ENCODE results near the gene CCNB1. TPM values are rescaled to one million over a fixed set of nuclear protein-coding genes. Genes with fewer than 3 reads are reported as not detected.
A peak's percentile ranks its signal among the peaks of the same experiment; 100 is the strongest.

CCNB1 gene
- total RNA-seq, result 18.9 to 34.5 TPM (median 29.5 TPM) in 3 replicates
- long read RNA-seq, transcript CCNB1-201 (9 exons, 2,169 nt), result major isoform, 63 of 69 reads
- long read RNA-seq, partial matches to known transcripts, result 1 of 69 reads
- long read RNA-seq, other reads (novel, unspliced or antisense), result 5 of 69 reads

- peaks cover 31% of the 10 kb centered on the region for H3K4me1 Mint-ChIP-seq (ENCODE audit: low read depth)
- H3K4me3 Mint-ChIP-seq (ENCODE audit: unreplicated experiment), result peak within 1 kb of the TSS; percentile 95
Observed at GRCh38 chr5:69166686-69167492, at the start of gene CCNB1. TSS of gene CCNB1 (plus strand) at chr5:69167150. CDS start at chr5:69167263, 113 bp downstream.

GRCh38 chr5:69129413-69129812, 37.5 kb upstream of the CCNB1 start:
- Mint-ChIP-seq H3K4me1 (ENCODE audit: low read depth) (peaks cover 3% of the 10 kb centered on the region), H3K36me3 (ENCODE audit: low read depth) (peaks cover 26% of the 10 kb centered on the region), H3K9me3 (ENCODE audit: low read depth) (no peaks in the 10 kb centered on the region), H3K4me3 (ENCODE audit: unreplicated experiment) (no peak overlapping the region), H3K27me3 (ENCODE audit: low read depth) (no peaks in the 10 kb centered on the region), H3K27ac (ENCODE audit: unreplicated experiment) (no peak overlapping the region)
- no peak for DNase-seq (ENCODE audit: low spot score)
- no peak for TF ChIP-seq CTCF (IDR thresholded peaks at IDR 0.05)

More at GRCh38 chr5:69166686-69167492, at the start of gene CCNB1:
- H3K9me3 Mint-ChIP-seq (ENCODE audit: low read depth), result no peaks in the 10 kb centered on the region
- H3K27me3 Mint-ChIP-seq (ENCODE audit: low read depth), result no peaks in the 10 kb centered on the region
- TF ChIP-seq CTCF (IDR thresholded peaks at IDR 0.05), result no peak
- H3K36me3 Mint-ChIP-seq (ENCODE audit: low read depth), result no peaks in the 10 kb centered on the region
- DNase-seq (ENCODE audit: low spot score), result peak; percentile 99
- peak within 1 kb of the TSS; percentile 94 for H3K27ac Mint-ChIP-seq (ENCODE audit: unreplicated experiment)

- no peak for TF ChIP-seq CTCF (IDR thresholded peaks at IDR 0.05)
- Mint-ChIP-seq H3K27ac (ENCODE audit: unreplicated experiment) (no peak overlapping the region), H3K4me1 (ENCODE audit: low read depth) (peaks cover 5% of the 10 kb centered on the region), H3K27me3 (ENCODE audit: low read depth) (no peaks in the 10 kb centered on the region), H3K36me3 (ENCODE audit: low read depth) (peaks cover 23% of the 10 kb centered on the region), H3K4me3 (ENCODE audit: unreplicated experiment) (no peak overlapping the region), H3K9me3 (ENCODE audit: low read depth) (no peaks in the 10 kb centered on the region)
- no peak for DNase-seq (ENCODE audit: low spot score)
Observed at GRCh38 chr5:69130241-69130640, 36.7 kb upstream of the CCNB1 start.

- H3K36me3 Mint-ChIP-seq (ENCODE audit: low read depth), result peaks cover 21% of the 10 kb centered on the region
- no peaks in the 10 kb centered on the region for H3K9me3 Mint-ChIP-seq (ENCODE audit: low read depth)
- no peak for DNase-seq (ENCODE audit: low spot score)
- H3K27ac Mint-ChIP-seq (ENCODE audit: unreplicated experiment), result no peak overlapping the region
- no peaks in the 10 kb centered on the region for H3K27me3 Mint-ChIP-seq (ENCODE audit: low read depth)
- no peak for TF ChIP-seq CTCF (IDR thresholded peaks at IDR 0.05)
- peaks cover 16% of the 10 kb centered on the region for H3K4me1 Mint-ChIP-seq (ENCODE audit: low read depth)
- H3K4me3 Mint-ChIP-seq (ENCODE audit: unreplicated experiment), result no peak overlapping the region
Observed at GRCh38 chr5:69131304-69131703, 35.6 kb upstream of the CCNB1 start.

GRCh38 chr5:69134126-69134525, 32.8 kb upstream of the CCNB1 start:
- H3K27ac Mint-ChIP-seq (ENCODE audit: unreplicated experiment), result no peak overlapping the region
- peaks cover 18% of the 10 kb centered on the region for H3K4me1 Mint-ChIP-seq (ENCODE audit: low read depth)
- peaks cover 2% of the 10 kb centered on the region for H3K9me3 Mint-ChIP-seq (ENCODE audit: low read depth)
- DNase-seq (ENCODE audit: low spot score), result no peak
- peaks cover 8% of the 10 kb centered on the region for H3K36me3 Mint-ChIP-seq (ENCODE audit: low read depth)
- no peak for TF ChIP-seq CTCF (IDR thresholded peaks at IDR 0.05)
- no peaks in the 10 kb centered on the region for H3K27me3 Mint-ChIP-seq (ENCODE audit: low read depth)
- H3K4me3 Mint-ChIP-seq (ENCODE audit: unreplicated experiment), result no peak overlapping the region

Measured in chondrocyte (in vitro differentiated cells).